Activated T-cell treated with anti-CD3 and anti-CD28 coated beads for 1 hour (primary cell): ENCODE results near the gene CPSF7.
"Not testable (repeated sequence)": the region's sequence is repeated elsewhere in the genome, so short reads cannot be mapped to it uniquely, and the experiment has no call there.

Experiments
- DNase-seq: peaks from one replicate; pipeline ENCODE4 v3.0.0-alpha.2; 2020; ENCODE audit warnings: low read depth

CPSF7 gene

DNA sequence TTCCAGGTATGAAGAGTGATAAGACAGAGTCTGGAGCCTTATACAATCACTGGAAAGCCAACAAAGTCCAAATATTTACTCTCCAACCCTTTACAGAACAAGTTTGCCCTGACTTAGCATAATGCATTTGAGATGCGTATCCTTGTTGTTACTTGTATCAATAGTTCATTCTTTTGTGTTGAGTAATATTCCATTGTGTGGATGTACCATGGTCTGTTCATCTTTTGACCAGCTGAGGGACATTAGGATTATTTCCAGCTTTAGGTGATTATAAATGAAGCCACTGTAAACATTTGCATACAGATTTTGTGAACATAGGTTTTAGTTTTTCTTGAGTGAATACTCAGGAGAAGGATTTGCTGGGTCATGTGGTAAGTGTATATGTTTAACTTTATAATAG is 9.8 kb upstream of the CPSF7 start:
- no peak for DNase-seq

DNA sequence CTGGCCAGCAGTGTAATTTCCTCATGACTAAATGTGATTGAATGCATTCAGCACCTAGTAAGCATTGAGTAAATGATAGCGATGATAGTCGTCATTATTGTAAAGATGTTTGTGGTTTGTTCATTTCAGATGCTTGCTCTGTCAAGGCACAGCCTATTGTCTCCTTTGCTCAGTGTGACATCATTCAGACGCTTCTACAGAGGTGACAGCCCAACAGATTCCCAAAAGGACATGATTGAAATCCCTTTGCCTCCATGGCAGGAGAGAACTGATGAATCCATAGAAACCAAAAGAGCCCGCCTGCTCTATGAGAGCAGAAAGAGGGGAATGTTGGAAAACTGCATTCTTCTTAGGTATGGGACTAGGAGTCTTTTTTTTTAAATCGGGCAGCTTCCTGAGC is 7.7 kb upstream of the CPSF7 start:
- DNase-seq, result no peak

DNA sequence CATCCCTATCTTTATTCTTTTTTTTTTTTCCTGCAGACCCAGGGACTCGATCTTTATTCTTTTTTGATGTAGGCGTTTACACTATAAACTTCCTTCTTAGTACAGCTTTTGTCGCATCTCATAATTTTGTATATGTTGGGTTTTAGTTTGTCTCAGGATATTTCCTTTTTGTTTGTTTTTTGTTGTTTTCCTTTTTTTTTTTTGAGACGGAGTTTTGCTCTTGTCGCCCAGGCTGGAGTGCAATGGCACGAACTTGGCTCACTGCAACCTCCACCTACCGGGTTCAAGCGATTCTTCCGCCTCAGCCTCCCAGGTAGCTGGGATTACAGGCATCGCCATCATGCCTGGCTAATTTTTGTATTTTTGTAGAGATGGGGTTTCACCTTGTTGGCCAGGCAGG is 1.1 kb upstream of the CPSF7 start:
- not testable (repeated sequence) for DNase-seq

DNA sequence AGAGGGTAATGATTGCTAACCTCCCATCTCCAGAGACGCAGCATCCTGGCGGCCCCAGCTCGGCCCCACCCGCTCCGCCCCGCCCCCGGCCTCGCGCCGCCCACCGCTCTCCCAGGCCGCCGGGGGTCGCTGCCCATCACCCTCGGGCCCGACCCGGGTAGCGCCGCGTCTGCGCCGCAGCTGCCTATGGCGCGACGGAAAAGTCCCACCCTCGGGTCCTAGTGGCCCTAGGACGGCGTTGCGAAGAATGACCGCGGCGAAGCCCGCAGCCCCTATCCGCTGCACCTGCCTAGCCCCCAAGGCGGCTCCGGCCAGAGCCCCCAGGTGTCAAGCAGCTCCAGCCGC is 457 bp downstream of the CPSF7 start:
- DNase-seq, result peak; percentile 60

DNA sequence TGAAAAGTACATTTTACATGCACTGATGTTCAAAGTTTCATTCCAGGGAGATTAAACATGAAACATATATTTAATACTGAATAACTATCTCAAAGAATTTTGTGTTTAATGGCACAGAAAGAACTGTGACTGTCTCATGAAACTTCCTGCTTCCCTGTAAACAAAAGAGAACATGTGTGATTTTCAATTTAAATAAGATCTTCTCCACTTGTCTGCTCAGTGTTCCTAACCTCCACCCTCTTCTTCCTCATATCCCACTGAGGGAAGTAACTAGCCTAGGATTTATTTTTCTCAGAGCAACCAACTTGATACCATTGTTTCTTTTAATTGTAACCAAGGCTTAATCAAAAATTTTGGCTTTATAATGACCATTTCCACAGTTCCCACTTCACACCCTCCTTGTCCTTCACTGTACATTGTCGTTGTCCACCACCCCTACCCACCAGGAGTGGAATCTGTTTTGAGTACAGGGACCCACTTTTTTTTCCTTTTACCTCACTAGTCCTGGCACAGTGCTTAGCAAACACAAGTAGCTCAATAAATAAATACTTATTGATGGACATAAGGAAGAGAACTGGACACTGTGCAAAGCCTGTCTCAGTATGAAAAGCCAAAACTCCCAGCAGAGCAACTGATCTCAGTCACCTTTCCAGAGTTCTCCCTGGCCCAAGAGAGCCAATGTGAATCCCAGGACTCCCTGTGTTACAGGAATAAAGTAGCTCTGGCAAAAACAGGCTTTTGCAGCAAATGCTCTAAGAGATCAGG is 4.2 kb downstream of the CPSF7 start:
- DNase-seq, result no peak

DNA sequence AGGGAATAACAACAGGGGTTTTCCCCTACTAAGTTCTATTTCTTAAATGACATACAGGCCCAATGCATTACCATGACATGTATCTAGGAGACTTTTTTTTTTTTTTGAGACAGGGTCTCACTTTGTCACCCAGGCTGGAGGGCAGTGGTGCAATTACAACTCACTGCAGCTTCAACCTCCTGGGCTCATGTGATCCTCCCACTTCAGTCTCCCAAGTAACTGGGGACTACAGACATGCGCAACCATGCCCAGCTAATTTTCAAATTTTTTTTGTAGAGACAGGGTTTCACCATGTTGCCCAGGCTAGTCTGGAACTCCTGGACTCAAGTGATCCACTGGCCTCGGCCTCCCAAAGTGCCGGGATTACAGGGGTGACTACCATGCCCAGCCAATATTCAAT is 7.5 kb downstream of the CPSF7 start:
- no peak for DNase-seq

- no peak for DNase-seq
Measured at GRCh38 chr11:61418136-61418535, 11.6 kb downstream of the CPSF7 start.

- DNase-seq, result no peak
Measured at GRCh38 chr11:61417670-61418069, 12.1 kb downstream of the CPSF7 start.

GRCh38 chr11:61416941-61417340 is 12.8 kb downstream of the CPSF7 start:
- no peak for DNase-seq

- DNase-seq, result no peak
Measured at GRCh38 chr11:61415381-61415780, 14.4 kb downstream of the CPSF7 start.

DNA sequence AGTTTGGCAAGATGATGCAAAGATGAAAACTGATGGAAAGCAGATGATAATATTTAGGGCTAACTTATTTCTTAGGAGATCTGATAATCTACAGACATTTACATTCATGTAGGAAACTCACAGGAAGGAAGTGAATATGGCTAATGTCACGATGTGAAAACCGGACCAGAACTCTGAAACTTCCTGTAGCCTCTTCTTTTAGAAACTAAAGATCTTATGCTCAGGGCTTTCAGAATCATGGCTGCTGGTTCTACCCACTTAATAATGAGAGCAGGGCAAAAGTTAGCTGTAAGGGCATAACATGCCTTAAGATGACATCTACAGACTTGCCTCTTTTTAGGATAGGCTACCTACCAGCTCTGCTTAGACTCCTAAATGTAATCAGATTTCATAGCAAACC is 15.2 kb downstream of the CPSF7 start:
- no peak for DNase-seq

- no peak for DNase-seq
Measured at GRCh38 chr11:61413496-61413895, 16.3 kb downstream of the CPSF7 start.

GRCh38 chr11:61411589-61411988 is 18.2 kb downstream of the CPSF7 start:
- DNase-seq, result no peak

- DNase-seq, result no peak
Measured at GRCh38 chr11:61406991-61407728, 22.6 kb downstream of the CPSF7 start.

GRCh38 chr11:61406067-61406466 is 23.7 kb downstream of the CPSF7 start:
- DNase-seq, result no peak

DNA sequence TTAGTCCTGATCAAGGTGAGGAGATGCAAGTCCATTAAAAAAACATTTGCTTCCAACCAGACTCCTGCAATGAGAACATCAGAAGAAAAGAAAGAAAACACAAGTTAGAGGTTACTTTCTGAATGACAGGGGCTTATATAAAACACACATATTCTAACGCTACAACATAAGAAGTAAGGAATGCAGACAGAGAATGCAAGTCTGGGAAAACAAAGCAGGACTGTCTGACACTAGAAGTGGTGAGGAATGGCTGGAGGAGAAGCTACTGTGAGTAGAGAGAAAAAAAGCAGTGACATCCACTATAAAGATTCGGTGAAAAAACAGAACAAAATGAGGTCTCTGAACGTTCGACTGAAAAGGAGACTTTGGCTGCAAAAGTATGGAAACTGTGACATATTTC is 25.1 kb downstream of the CPSF7 start:
- no peak for DNase-seq

DNA sequence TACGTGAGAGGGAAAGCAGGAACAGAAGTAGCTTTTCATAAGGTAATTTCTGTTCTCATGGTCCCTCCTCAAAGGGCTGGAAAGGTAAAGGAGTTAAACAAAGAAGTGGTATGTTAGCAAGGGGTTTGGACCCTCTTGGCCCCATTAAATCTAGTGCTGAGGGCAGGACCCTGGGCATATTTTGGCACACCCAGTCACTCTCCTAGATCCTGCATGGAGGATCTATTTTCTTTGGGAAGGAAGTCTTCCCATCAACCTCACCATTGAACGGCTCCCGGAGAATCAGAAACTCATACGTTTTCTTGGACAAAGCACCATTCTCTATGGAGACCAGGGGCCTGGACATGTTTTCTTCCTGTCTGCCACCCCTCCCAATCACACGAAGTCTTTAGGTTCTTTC is 25.7 kb downstream of the CPSF7 start:
- no peak for DNase-seq

GRCh38 chr11:61403658-61404057 is 26.1 kb downstream of the CPSF7 start:
- DNase-seq, result no peak

DNA sequence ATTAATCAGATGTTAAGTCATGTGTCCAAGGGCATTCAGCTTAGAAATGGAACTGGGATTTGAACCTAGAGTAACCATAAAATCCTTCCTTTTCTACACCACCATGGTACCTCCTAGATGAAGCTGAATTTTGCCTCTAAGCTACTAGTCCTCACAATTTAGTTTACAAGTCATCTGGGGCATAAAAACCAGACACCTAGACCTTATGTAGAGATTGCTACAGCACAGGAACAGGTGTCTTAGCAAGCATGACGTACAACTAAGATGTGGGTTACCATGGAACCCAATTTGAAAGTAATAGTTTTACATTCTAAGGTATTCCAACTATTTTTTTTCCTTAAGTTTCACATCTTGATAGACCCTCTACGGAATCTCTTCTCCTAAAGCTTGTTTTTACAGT is 28.2 kb downstream of the CPSF7 start:
- no peak for DNase-seq

DNA sequence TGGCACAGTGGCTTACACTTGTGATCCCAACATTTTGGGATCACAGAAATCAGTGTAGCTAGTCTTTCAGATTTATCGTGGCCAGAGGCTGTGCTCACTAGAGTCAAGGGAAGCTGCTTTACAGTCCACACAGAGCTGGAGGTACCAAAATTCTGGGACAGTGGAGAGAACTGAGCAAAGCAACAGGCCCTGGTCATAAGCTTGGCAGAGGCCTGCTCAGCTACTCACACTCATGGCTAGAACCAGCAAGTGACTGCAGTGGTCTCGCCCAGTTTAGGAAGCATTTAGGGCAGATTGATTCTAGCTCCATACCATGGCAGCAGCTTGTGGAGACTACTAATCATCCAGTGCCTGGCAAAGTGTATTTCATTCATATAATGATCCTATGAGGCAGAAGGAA is 28.6 kb downstream of the CPSF7 start:
- DNase-seq, result no peak

- peak; percentile 5 for DNase-seq
Measured at GRCh38 chr11:61392981-61393595, 36.7 kb downstream of the CPSF7 start.

- DNase-seq, result no peak
Measured at GRCh38 chr11:61390161-61390560, 39.6 kb downstream of the CPSF7 start.
